NOMO-1 (cell line): ENCODE results near the gene KIR3DL2.
"Not testable (repeated sequence)": the region's sequence is repeated elsewhere in the genome, so short reads cannot be mapped to it uniquely, and the experiment has no call there.

Source experiments
- DNase-seq, 2 experiments: peaks; one replicate each; lab custom pipeline; 2025; ENCODE audit not compliant: unreplicated experiment in 2 of 2; lab: John Stamatoyannopoulos, UW

KIR3DL2 gene

GRCh38 chr19:54850061-54850640 lies at the start of gene KIR3DL2:
Gene KIR3DL2 (plus strand): TSS chr19:54850443. CDS start chr19:54850476, 33 bp downstream.
- DNase-seq, result not testable (repeated sequence)

- no peak for DNase-seq
Measured at GRCh38 chr19:54803410-54803809, 46.8 kb upstream of the KIR3DL2 start, which contains the start of gene KIR2DL4. Gene KIR2DL4 (plus strand): TSS chr19:54803610. CDS start chr19:54803652, 42 bp downstream.

GRCh38 chr19:54804101-54804500 lies 46.1 kb upstream of the KIR3DL2 start:
- DNase-seq, result no peak

- DNase-seq, result no peak
Measured at GRCh38 chr19:54804571-54804970, 45.7 kb upstream of the KIR3DL2 start.

- no peak for DNase-seq
Measured at GRCh38 chr19:54805665-54806515, 44.4 kb upstream of the KIR3DL2 start.

GRCh38 chr19:54806516-54806838 lies 43.8 kb upstream of the KIR3DL2 start:
- DNase-seq, result no peak

GRCh38 chr19:54814571-54814970 lies 35.7 kb upstream of the KIR3DL2 start:
- DNase-seq, result not testable (repeated sequence)

- DNase-seq, result not testable (repeated sequence)
Measured at GRCh38 chr19:54816251-54816650, 34.0 kb upstream of the KIR3DL2 start, which contains the start of gene KIR3DL1. Gene KIR3DL1 (plus strand): TSS chr19:54816468.

GRCh38 chr19:54817670-54818536 lies 32.3 kb upstream of the KIR3DL2 start:
- no peak for DNase-seq

- DNase-seq, result not testable (repeated sequence)
Measured at GRCh38 chr19:54824416-54824815, 25.8 kb upstream of the KIR3DL2 start.

- DNase-seq, result peak in 1 of 2 experiments; percentile 25
Measured at GRCh38 chr19:54825326-54825725, 24.9 kb upstream of the KIR3DL2 start.

- not testable (repeated sequence) for DNase-seq
Measured at GRCh38 chr19:54828064-54828463, 22.2 kb upstream of the KIR3DL2 start.

GRCh38 chr19:54832496-54832895 lies 17.7 kb upstream of the KIR3DL2 start, which contains the start of gene KIR2DS4:
Gene KIR2DS4 (plus strand): TSS chr19:54832676.
- not testable (repeated sequence) for DNase-seq

GRCh38 chr19:54835126-54835525 lies 15.1 kb upstream of the KIR3DL2 start:
- DNase-seq, result not testable (repeated sequence)

- not testable (repeated sequence) for DNase-seq
Measured at GRCh38 chr19:54837522-54837921, 12.7 kb upstream of the KIR3DL2 start.

- not testable (repeated sequence) for DNase-seq
Measured at GRCh38 chr19:54843171-54843570, 7.1 kb upstream of the KIR3DL2 start.

- no peak for DNase-seq
Measured at GRCh38 chr19:54850930-54851329, 687 bp downstream of the KIR3DL2 start.

- no peak for DNase-seq
Measured at GRCh38 chr19:54851353-54851752, 1.1 kb downstream of the KIR3DL2 start.

GRCh38 chr19:54855241-54855640 lies 5.0 kb downstream of the KIR3DL2 start:
- DNase-seq, result peak; percentile 33 to 43

- not testable (repeated sequence) for DNase-seq
Measured at GRCh38 chr19:54858476-54858875, 8.2 kb downstream of the KIR3DL2 start.

- DNase-seq, result peak; percentile 23 to 66
Measured at GRCh38 chr19:54859421-54859820, 9.2 kb downstream of the KIR3DL2 start.
